GM18873 (cell line): ENCODE data around the gene ADAMTS14.
"Not testable (repeated sequence)": the region's sequence is repeated elsewhere in the genome, so short reads cannot be mapped to it uniquely, and the experiment has no call there.

Source experiments
- ATAC-seq: cut with Tn5 transposase; IDR thresholded peaks from one replicate; pipeline ENCODE4 v1.9.1; 2021; ENCODE audit warnings: mild to moderate bottlenecking, moderate library complexity, moderate number of reproducible peaks; ENCODE audit not compliant: unreplicated experiment, low FRiP score

Gene ADAMTS14

DNA sequence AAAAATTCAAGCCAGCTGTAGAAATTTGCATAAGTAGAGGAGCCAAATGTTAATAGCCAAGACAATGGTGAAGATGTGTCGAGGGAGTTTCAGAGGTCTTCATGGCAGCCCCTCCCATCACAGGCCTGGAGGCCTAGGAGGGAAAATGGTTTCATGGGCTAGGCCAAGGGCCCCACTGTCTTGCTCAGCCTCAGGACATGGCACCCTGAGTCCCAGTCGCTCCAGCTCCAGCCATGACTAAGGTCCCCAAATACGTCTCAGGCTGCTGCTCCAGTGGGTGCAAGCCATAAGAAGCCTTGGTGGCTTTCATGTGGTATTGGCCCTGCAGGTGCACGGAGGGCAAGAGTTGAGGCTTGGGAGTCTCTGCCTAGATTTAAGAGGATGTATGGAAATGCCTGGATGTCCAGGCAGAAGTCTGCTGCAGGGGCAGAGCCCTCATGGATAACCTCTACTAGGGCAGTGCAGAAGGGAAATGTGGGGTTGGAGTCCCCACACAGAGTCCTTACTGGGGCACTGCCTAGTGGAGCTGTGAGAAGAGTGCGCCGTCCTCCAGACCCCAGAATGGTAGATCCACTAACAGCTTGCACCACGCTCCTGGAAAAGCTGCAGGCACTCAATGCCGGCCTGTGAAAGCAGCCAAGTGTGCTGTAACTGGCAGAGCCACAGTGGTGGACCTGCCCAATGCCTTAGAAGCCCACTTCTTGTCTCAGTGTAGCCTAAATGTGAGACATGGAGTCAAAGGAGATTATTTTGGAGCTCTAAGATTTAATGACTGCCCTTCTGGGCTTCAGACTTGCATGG is 93.7 kb downstream of the ADAMTS14 start:
- no peak for ATAC-seq

DNA sequence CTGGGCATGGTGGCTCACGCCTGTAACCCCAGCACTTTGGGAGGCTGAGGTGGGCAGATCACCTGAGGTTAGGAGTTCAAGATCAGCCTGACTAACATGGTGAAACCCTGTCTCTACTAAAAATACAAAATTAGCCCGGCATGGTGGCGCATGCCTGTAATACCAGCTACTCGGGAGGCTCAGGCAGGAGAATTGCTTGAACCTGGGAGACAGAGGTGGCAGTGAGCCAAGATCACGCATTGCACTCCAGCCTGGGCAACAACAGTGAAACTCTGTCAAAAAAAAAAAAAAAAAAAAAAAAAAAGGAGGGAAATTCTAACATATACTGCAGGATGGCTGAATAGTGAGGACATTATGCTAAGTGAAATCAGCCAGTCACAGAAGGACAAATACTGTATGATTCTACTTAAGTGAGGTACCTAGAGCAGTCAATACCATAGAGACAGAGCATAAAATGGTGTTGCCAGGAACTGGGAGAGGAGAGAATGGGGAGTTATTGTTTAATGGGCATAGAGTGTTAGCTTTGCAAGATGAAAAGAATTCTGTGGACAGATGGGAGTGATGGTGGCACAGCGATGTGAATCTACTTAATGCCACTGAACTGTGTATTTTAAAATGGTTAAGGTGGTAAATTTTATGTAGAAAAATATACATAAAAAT is 95.8 kb downstream of the ADAMTS14 start:
- not testable (repeated sequence) for ATAC-seq

DNA sequence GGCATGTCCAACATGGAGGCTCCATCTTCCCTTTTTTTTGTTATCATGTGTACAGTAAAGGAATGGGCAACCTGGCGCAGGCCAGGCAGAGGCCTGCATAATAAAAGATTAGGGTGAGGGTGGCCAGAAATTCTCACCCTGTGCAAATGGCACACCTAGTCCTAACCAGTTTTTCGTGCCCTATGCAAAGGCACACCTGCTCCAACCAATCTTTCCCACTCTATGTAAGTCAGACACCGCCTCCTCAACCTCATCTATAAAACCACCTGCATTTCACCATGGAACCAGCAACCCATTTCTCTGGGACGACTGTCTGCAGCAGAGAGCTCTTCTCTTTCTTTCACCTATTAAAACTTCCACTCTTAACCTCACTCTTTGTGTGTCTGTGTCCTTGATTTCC is 96.8 kb downstream of the ADAMTS14 start:
- no peak for ATAC-seq

DNA sequence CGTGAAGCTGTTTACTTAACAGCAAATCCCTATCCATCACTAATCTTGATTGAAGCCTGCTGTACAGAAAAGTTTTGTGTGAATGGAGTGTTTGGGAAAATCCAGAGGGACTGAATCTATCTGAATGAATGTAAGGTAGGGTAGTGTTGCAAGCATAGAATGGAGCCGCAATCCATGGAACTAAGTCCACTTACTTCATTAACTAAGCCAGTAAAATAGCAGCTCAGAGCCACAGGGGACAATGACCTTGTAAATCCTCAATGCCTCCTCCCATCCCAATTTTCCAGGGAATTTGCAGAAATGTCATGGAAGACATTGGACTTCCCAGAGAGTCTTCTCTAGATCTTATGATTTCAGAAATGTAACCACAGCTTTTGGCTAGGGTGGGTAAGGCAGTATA is 97.7 kb downstream of the ADAMTS14 start:
- no peak for ATAC-seq

DNA sequence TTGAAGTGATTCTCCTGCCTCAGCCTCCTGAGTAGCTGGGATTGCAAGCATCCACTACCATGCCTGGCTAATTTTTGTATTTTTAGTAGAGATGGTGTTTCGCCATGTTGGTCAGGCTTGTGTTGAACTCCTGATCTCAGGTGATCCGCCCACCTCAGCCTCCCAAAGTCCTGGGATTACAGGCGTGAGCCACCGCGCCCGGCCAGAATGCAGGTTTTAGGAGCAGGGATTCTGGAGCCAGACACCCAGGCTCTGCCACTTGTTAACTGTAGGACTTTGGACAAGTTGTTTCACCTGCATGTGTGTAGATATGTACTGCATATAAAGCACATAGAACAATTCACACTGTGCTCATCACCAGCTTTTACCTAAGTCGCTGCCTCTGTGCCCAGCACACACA is 98.2 kb downstream of the ADAMTS14 start:
- not testable (repeated sequence) for ATAC-seq

DNA sequence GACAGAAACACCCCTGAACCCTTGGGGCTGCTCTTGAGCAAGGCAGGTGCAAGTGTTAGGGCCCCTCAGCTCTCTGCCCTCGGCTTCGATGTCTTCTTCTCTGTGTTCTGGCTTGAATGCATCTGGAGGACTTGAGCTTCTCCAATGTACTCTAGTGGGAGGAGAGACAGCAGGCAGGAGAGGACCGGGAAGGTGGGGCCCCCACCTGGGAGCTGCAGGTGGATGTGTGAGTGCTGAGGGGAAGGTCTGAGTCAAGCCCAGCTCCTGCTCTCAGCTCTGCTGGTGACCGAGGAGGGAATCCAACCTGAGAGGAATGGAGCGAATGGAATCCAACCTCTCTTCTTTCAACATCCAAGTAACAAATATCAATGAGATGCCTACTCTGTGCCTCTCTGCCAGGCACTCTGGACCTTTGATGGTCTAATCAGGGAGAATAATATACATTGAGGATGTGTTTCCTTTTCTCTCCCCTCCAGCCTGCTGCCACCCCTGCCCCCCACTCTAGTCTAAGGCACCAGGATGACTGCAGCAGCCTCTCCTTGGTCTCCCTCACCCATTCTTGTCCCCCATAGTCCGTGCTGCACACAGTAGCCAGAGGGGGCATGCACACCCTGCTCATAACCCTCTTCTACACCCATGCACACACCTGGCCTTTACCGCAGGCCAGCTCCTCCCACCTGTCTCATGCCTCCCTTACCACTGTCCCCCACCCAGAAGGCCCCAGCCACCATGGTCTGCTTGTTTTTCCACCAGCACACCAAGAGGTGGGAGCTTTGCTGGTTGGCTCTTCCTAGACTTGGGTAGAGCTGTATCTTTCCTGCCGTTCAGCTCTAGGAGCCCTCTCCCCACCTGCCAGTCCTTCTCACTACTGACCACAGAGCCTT is 99.2 kb downstream of the ADAMTS14 start:
- ATAC-seq, result no peak

DNA sequence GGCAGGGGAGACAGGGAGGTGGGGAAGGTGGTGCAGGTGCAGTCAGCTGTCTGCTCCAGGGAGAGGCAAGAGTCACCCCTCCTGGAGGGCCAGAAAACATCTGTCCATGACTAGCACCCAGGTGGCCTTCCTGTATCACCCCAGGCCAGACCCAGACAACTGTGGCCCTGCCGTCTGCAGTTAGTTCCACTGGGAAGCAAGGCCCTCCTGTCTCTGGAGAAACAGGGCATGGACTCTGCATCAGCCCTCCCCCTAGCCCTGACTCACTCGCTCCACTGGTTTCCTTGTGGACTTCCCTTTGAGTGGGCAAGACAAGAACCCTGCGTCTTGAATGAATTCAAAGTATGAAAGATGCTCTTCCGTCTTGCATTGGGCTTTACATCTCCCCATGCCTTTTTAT is 100.3 kb downstream of the ADAMTS14 start:
- no peak for ATAC-seq

DNA sequence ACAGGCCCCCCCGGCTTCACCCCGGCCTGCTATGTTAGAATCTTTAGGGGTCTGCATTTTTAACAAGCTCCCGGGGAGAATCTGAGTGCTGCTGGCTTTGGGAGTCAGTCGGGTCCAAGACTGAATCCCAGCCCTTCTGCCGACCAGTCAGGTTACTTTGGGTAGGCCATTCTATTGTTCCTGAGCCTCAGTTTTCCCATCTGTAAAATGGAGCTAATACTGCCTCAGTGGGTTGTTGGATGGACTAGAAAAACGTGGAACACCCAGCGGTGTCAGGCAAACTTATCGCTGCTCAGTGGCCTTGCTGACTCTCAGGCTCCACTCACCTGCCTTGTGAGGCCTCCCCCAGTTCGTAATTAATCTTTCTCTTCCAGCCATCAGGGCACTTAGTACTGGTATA is 101.2 kb downstream of the ADAMTS14 start:
- no peak for ATAC-seq

DNA sequence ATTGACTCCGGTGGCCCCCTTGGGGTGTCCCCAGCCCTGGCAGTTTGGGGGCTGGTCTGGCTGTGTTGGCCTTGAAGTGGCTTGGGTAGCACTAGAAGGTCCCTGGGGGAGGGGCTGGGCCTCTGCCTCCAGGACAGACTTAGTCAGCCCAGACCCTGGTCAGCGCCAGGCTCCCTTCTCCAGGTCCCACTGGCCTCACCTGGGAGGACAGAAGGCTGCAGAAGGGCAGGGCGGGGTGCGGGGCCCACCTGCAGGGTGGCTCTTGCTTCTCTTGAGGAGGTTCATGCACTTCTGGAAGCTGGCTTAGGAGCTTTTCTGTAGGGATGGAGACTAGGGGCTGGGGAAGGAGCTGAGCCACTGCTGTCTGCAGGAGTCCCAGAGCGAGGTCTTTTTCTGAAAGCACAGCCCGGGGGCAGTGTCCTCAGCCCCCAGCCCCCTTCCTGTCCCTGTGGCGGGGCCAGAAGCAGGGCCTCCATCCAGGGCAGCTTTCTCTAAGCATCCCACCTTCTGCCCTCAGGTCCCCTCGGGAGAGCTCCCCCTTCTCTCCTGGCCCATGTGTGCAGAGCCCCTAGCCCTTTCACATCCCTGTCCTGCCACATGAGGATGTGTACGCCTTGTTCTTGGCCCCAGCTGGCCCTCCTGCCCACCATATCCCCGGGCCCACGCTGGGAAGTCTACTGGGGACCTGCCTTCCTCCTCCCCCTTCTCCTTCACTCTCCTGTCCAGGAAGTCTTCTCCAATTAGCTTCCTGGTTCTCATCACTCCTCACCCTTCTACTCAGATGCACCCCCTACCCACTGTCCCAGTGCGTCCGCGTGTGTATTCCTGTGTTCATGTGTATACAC is 101.9 kb downstream of the ADAMTS14 start:
- ATAC-seq, result no peak

DNA sequence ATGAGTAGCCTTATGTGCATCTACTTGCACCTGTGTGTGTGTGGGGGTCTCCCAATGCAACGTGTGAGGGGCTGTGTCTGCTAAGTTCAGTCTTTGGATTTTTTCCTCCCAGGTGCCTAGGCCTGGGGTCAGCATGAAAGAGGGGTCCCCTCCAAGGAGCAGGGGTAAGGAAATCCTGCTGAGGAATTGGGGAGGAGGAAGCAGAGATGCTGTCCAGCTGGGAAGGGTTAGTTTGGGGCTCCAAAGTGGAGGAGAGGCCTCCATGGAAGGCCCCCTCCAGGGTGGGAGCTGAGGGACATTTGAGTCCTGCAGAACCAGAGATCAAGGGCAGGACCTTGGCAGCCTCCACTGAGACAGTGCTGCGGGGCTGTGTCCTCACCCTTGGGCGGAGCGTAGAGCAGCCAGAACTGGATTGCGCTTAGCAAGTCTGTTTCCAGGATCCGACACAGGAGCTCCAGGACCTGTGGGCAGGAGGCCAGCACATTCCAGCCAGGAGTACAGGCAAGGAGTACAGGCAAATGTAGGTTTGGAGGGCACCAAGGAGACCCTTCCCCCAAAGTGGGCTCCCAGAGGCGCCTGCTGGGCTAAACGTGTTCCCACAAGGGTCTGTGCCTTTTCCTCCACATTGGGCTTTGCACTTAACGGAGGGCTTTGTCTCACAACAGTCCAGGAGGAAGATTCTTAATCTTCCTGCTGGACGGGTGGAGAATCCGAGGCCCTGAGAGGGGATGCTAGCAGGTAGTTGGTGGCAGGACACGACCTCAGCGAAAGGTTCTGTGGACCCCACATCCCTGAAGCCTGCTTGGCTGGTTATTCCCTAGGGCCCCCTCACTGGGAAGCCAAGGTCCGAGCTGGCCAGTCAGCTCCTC is 102.7 kb downstream of the ADAMTS14 start:
- ATAC-seq, result no peak

DNA sequence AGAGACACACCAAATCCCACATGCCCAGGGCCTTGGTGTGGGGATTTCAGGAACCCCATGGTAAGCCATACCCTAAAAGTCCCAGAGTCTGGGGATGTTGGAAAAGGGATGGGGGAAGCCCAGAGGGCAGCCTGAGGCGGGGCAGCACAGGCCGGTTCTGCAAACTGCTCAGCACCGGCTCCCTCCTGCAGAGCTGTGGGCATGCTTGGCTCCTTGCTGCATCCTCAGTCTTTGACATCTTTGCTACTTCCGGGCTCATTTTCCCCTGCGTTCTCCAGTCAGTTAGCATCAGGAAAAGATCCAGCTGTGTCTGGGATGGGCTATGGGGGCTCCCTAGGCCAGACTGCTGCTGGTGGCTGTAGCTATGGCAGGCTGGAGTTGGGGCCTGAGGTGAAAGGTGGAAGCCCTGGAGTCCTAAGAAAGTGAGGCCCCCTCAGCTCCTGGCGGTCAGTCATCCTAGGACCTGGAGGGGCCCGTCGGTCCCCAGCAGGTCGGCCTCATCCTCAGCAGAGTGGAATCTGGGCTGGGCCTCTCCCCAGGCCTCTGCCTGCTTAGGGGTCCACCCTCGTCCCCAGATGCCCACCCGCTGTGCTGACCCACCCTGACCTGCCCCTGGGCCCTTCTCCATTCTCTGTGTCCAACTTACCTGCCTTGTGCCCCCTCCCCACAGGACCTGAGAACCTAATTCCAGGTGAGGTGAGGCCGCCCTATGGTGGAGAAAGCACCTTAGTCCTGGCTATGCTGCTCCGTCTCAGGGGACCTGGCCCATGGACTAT is 103.6 kb downstream of the ADAMTS14 start:
- no peak for ATAC-seq

DNA sequence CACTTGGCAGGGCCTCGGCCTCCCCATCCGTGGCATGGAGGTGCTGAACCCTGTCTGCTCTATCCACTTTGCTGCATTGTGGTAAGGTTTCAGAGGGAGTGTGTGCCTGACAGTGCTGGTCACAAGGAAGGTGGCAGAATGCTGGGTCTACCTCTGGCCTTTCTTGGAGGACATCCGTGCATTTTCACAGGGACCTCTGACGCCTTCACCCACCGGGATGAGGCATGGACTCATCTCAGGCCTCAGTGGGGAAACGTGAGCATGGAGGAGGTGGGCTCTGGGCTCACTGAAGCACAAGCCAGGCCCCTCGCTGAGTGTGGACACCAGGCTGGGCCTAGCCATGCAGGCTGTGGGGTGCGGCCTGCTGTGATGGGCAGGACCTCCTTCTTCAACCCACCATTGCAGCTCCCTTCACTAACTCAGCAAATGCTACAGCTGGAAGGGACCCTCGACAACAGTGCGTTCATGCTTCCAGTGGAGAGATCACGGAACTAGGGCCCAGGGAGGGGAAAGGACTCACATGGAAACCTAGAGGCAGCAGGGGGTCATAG is 104.2 kb downstream of the ADAMTS14 start:
- no peak for ATAC-seq

DNA sequence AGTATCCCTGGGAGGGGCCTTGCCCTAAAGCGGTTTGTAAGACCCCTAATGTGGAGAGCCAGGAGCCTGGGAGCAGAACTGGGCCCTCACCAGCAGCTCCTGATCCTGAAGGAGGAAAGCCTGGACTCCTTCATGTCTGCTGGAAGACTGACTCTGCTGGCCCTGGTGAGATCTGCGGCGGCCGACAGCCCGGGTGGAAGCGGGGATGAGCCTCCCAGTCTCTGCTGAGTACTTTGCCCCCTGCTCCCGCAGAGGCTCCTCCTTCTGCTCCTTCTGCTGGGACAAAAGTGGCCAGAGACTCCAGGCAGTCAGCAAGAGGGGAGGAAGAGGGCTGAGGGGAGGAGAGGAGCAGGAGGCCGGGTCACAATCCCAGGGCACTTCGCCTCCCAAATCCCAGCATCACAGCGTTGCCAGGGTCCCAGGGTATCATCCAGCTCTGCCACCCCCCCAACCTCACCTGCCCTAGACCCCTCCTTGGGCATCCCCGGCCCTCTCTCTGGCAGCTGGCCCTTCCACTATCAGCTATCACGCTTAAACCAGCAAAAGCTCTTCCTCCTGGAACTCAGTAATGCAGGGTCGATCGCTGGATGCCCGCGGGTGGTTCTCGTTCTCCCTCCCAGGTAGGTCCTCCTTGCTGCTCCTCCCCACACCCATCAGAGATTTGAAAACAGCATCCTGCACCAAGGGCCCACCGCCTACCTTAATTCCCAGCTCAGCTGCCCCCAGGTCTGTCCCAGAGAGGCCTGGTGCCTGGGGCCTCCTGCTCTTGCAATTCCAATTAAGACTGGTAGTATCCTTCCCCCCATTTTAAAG is 105.0 kb downstream of the ADAMTS14 start:
- ATAC-seq, result no peak

DNA sequence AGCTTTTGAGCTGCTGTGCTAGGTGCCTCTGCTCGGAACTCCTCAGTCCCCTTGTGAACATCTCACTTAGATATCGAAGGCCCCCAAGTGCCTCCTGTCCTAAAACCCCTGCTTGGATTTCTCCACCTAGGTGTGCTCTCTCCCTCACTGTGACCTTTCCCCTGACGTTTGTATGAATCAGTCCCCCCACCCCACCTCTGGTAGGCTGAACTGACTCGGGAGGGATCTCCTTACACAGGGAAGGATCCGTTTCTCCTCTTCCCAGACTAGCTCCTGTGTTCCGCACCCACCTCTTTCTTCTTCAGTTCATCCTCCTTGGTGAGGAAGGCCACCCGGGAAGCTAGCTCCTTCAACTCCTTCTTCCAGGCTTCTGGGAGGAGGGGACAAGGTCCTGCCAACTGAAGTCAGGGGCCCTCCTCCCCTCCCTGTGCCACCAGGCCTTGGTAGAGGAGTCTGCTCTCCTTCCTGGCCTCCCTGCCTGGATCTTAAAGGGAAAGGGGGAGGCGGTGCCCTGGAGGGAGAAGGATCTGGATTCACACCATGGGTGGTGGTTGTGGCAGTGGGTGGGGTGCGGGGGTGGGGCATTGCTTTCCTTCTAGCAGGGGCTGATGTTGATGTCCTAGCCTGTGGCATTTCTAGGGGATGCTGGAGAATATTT is 106.1 kb downstream of the ADAMTS14 start:
- no peak for ATAC-seq

DNA sequence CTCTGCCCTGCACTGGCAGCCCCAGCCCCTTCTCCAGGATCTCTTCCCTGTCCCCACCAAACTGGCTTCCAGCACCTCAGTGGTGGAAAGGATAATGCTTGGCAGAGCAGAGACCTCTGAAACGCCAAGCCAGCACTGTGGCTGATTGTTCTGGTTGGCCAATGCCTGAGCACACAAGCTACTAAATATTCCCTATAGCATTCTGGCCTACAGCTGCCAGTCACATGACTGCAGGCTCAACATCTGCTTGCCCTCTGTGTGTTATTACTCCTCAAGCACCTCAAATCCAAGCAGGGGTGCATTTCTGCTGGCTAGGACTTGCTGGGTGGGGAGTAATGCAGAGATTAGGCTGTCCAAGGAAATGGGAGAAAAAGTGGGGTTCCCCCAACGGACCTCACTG is 106.8 kb downstream of the ADAMTS14 start:
- ATAC-seq, result no peak

DNA sequence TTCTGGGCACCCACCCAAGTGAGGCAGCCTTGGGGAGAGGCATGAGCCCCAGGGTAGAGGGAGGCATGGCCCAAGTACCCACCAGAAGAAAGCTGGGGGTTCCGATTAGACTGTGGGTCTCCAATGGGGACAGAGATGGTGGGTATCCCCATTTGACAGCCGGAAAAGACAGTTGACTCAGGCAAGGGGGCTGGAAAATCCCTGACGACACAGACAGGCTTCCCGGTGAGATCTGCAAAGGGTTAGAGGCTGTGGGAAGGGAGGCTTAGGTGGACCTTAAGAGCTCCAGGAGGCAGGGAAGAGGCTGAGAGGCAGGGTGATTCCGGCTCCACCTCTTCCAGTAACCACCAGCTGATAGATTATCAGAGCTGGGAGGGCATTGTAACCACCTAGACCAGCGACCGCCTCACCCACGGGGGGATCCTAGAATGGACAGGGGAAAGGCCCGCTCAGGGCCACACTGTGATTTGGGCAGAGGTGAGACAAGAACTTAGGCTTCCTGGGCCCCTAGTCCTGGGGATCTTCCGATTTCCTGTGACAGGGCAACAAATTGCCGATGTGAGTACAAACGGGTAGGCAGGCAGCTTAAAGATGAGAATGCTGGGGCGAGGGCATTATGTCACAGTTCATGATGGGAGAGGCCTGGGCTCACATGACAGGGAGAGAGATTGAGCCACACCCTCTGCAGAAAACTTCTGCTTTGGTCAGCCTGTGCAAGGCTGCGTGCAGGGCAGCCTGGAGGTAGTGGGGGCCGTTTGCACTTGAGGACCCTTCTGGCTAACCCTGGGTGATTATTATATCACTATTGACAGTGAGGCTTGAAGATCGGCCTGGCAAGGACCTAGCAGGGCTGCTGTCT is 107.4 kb downstream of the ADAMTS14 start:
- ATAC-seq, result no peak
